ENCODE data around the gene DLEC1. TPM values are rescaled to one million over a fixed set of nuclear protein-coding genes. Genes with fewer than 3 reads are reported as not detected.

DLEC1 gene
- total and polyA plus RNA-seq, 2 of the 4 experiments (the other 2 are of a cell fraction) = 0.03 TPM; not detected in 1

GRCh38 chr3:38059591-38059990 is 20.6 kb downstream of the DLEC1 start:
- no CpG with 5 or more reads among the region's 7 CpGs for WGBS, 2 experiments (ENCODE audit: extremely low coverage in 2 of 2, insufficient read length in 1 of 2)
- dilution Hi-C loops (cut with HindIII; ENCODE audit: low sequenced_read_pairs, unreplicated experiment) = no loop called here
- in situ Hi-C loops (cut with MboI; ENCODE audit: low sequenced_read_pairs) = no loop called here

More at GRCh38 chr3:38059591-38059990, 20.6 kb downstream of the DLEC1 start:
- Histone ChIP-seq H3K23ac (ENCODE audit: low read depth, low read length) (no peak overlapping the region), H3K9ac (ENCODE audit: low read depth, low read length) (no peak overlapping the region), H3K9me1 (ENCODE audit: insufficient read depth, low read length) (no peaks in the 10 kb centered on the region), H3K79me1 (ENCODE audit: low read depth in 1 of 2, low read length in 2 of 2) (no peaks in the 10 kb centered on the region), H3K4me3 (ENCODE audit: insufficient read depth, low read depth, low read length) (no peak overlapping the region), H2BK120ac (ENCODE audit: low read depth, low read length) (no peak overlapping the region), H2BK20ac (ENCODE audit: low read depth, low read length) (no peak overlapping the region), H4K20me1 (ENCODE audit: insufficient read depth, low read length) (no peaks in the 10 kb centered on the region), H3K27ac (ENCODE audit: insufficient read depth, low read length) (no peak overlapping the region), H4K5ac (ENCODE audit: low read depth, low read length) (no peak overlapping the region), H3K36me3 (ENCODE audit: control insufficient read depth, insufficient read depth, low read length) (no peaks in the 10 kb centered on the region), H3K4me2 (ENCODE audit: low read depth, low read length) (no peak overlapping the region), H2BK15ac (ENCODE audit: low read depth, low read length) (no peak overlapping the region), H2BK5ac (ENCODE audit: low read depth, low read length, poor library complexity, severe bottlenecking) (no peak overlapping the region), H3K9me3 (ENCODE audit: control insufficient read depth, insufficient read depth, low read length) (0 out of 2 replicates have a peak, but pooled peaks cover 1% of the 10 kb centered on the region), H3K4me1 (ENCODE audit: control insufficient read depth, insufficient read depth, low read length) (no peaks in the 10 kb centered on the region), H4K91ac (ENCODE audit: insufficient read depth, low read depth, low read length) (no peak overlapping the region), H2AK5ac (ENCODE audit: low read depth, low read length) (no peak overlapping the region), H3K27me3 (ENCODE audit: control insufficient read depth, insufficient read depth, low read length) (peaks cover 9% of the 10 kb centered on the region; the same call in 1 of the 2 replicates), H3K56ac (ENCODE audit: extremely low read depth, insufficient read depth, low read length) (no peak overlapping the region), H2AK9ac (replicated peaks; ENCODE audit: low read depth, low read length, poor library complexity) (no peak overlapping the region), H3K4ac (ENCODE audit: low read depth, low read length) (no peak overlapping the region), H4K8ac (ENCODE audit: low read depth in 2 of 2, low read length in 2 of 2) (no peak overlapping the region), H3K18ac (ENCODE audit: low read depth, low read length) (no peak overlapping the region), H3K14ac (replicated peaks; ENCODE audit: low read depth, low read length) (no peak overlapping the region), H2AFZ (replicated peaks; ENCODE audit: low read length, poor library complexity) (no peak overlapping the region)
- intact Hi-C loops (cut with micrococcal nuclease) = no loop called here
- DNase-seq (no peak), ATAC-seq (ENCODE audit: low read depth) (no peak)
- ChIA-PET CTCF (no interaction called here), POLR2A (ENCODE audit: unreplicated experiment) (no interaction called here)
- TF ChIP-seq RAD21 (IDR thresholded peaks at IDR 0.05; ENCODE audit: low read length) (no peak), BHLHE40 (IDR thresholded peaks at IDR 0.05; ENCODE audit: low read depth, low read length) (no peak), FOS (IDR thresholded peaks at IDR 0.05; ENCODE audit: low read depth, low read length) (no peak), RCOR1 (IDR thresholded peaks at IDR 0.05; ENCODE audit: insufficient replicate concordance, low read length) (no peak), CHD1 (IDR thresholded peaks at IDR 0.05; ENCODE audit: low read depth, low read length) (no peak), POLR2A (IDR thresholded peaks at IDR 0.05; ENCODE audit: low read depth, low read length) (no peak), ELK1 (IDR thresholded peaks at IDR 0.05; ENCODE audit: borderline replicate concordance, low read depth, low read length) (no peak), SMC3 (IDR thresholded peaks at IDR 0.05; ENCODE audit: low read depth, low read length) (no peak), CEBPB (IDR thresholded peaks at IDR 0.05; ENCODE audit: low read depth, low read length) (no peak), MAFK (IDR thresholded peaks at IDR 0.05; ENCODE audit: low read depth, low read length) (no peak), MXI1 (IDR thresholded peaks at IDR 0.05; ENCODE audit: borderline replicate concordance, low read depth, low read length) (no peak), RFX5 (IDR thresholded peaks at IDR 0.05; ENCODE audit: low read depth, low read length) (no peak), NFE2L2 (IDR thresholded peaks at IDR 0.05; ENCODE audit: low read depth, low read length) (no peak), MAZ (IDR thresholded peaks at IDR 0.05; ENCODE audit: borderline replicate concordance, low read depth, low read length) (no peak)
- TF ChIP-seq, protein P1, sequence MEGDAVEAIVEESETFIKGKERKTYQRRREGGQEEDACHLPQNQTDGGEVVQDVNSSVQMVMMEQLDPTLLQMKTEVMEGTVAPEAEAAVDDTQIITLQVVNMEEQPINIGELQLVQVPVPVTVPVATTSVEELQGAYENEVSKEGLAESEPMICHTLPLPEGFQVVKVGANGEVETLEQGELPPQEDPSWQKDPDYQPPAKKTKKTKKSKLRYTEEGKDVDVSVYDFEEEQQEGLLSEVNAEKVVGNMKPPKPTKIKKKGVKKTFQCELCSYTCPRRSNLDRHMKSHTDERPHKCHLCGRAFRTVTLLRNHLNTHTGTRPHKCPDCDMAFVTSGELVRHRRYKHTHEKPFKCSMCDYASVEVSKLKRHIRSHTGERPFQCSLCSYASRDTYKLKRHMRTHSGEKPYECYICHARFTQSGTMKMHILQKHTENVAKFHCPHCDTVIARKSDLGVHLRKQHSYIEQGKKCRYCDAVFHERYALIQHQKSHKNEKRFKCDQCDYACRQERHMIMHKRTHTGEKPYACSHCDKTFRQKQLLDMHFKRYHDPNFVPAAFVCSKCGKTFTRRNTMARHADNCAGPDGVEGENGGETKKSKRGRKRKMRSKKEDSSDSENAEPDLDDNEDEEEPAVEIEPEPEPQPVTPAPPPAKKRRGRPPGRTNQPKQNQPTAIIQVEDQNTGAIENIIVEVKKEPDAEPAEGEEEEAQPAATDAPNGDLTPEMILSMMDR (conservative IDR thresholded peaks at IDR 0.05; ENCODE audit: low read depth, low read length) = no peak
- TF ChIP-seq, protein P2, sequence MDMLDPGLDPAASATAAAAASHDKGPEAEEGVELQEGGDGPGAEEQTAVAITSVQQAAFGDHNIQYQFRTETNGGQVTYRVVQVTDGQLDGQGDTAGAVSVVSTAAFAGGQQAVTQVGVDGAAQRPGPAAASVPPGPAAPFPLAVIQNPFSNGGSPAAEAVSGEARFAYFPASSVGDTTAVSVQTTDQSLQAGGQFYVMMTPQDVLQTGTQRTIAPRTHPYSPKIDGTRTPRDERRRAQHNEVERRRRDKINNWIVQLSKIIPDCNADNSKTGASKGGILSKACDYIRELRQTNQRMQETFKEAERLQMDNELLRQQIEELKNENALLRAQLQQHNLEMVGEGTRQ (IDR thresholded peaks at IDR 0.05; ENCODE audit: low read depth, low read length) = no peak
- BruUV-seq (replicated peaks) = no TSS peak
